ENCODE data around the gene PFDN1.
A peak's percentile ranks its signal among the peaks of the same experiment; 100 is the strongest.

Gene PFDN1

DNA sequence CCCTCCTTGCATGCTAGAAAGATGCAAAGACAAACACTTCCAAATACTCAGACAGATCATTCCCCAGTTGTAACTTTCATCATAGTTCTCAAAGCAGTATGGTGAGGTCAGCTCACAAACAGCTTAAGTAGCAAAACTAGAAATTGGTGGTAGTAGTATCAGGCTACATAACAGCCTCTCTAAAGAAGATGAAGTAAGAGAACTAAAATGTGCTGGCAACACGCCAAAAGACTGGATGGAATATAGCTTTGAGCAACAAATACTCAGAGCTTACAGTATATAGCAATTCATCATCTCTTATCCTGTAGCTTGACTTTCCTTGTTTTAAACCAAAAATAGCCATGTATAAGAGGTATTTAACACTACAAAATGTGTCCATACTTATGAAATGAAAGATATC, 7.5 kb downstream of the PFDN1 start:
- DNase-seq (ENCODE audit: low read depth) = peak; percentile 99

DNA sequence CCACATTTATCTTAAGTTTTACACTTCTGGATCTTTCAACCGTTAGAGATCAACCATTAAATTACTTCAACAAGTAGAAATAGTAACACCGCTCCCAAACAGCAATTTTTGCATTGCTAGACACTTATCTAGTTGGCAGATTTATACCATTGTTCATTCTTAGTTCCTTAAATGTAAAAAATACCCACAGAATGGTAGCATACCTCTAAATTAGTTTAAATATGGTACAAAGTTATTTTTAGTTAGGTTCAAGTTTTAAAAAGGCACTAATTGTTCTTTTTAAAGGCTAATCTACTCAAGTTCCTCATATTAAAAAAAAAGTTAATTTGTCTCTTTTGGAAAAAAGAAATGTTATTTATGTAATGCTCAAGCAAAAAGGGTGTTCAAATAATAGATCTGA, 8.1 kb downstream of the PFDN1 start:
- DNase-seq (ENCODE audit: low read depth) = no peak

DNA sequence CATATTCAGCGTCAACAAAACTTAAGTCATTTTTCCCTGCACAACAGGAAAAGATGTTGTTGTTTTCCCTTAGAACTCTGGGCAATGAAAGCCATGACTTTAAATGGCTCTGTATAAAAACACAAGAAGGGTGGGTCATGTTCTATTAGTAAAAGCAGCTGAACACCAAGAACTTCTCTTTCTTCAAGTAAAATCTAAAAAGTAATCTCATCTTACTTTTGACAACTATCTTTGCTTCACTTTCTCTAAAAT, 9.1 kb downstream of the PFDN1 start:
- DNase-seq (ENCODE audit: low read depth) = no peak

DNA sequence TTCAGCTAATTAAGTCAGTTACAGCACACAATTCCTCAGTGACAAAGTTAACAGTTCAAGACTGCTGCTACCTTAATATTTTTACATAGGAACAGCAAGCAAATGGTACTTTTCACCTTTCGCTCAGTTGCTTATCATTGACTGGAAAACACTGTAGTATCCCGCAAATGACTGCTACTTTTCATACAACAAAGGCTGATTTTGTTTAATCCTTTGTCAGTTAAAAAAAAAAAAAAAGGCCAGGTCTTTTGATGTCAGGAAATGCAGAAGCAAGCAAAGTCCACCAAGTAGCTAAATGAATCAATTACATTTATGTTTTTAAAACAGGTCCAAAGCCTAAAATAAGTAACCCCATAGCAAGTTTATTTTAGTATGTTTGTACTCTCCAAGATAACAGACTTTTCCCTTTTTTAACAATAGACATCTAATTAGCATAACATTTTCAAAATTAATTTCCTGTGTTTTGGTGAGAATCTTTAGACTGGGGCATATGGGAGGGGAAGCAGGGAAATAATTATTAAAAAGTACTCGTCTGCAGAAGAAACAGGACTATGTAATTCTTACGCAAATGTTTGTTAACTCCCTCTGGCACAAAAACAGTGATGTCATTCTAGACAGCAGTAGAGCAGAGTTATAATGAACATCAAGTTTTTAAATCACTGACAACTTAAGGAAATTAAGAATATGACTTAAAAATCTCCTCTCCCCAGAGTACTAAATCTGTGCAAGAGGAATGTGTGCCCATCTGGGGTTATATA, 9.6 kb downstream of the PFDN1 start:
- DNase-seq (ENCODE audit: low read depth) = peak; percentile 77

DNA sequence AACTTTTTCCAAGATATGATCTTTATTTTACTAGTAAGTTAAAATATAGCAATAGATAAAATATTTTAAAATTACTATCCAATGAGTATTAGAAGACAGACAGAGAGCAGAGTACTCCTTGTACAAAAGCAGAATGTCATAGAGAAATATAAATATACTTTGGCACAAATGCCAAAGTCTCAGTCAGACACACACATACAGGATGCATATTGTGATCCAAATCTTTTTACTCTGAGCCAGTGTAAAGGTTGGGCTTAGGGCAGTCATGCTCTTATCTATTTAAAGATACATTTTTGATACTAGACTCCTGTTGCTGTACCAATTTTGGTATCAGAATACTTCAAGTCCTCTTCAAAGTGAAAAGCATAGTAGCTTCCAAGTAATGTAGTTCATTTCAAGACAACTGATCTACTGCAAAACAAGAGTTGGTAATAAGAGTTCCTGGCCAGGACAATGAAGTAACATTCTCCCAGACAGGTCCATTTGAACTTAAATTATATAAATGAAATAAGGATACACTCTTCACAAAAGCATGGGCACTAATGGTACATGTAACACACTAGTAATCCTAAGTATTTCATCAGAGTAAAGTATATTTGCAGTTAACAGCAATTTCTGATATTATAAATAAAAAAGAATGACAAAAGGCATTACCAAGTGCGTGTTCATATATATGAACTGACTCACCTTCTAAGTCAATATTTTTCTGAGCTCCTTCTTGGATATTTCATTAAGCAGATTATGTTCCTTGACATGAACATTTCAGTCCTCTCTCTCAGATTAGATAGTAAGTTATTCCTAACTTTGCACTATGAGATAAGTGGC, 10.5 kb downstream of the PFDN1 start:
- peak; percentile 69 for DNase-seq (ENCODE audit: low read depth)

DNA sequence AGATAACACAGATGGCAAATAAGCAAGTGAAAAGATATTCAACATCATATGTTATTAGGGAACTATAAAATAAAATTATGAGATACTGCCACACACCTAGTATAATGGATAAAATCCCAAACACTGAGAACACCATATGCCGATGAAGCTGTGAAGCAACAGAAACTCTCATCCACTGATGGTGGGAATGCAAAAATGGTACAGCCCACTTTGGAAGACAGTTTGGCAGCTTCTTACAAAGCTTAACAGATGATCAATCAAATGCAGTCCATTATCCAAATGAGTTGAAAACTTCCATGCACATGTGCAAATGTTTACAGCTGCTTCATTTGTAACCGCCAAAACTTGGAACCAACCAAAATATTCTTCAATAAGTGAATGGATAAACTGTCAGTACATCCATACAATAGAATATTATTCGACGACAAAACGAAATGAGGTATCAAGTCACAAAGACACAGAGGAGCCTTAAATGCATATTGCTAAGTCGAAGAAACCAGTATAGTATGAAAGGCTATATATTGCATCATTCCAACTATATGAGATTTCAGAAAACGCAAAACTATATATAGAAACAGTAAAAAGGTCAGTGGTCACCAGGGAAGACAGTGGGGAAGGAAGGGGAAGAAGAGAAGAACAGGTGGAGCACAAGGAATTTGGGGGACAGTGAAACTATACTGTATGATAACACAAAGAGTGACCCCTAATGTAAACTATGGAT, 14.9 kb downstream of the PFDN1 start:
- DNase-seq (ENCODE audit: low read depth) = no peak

DNA sequence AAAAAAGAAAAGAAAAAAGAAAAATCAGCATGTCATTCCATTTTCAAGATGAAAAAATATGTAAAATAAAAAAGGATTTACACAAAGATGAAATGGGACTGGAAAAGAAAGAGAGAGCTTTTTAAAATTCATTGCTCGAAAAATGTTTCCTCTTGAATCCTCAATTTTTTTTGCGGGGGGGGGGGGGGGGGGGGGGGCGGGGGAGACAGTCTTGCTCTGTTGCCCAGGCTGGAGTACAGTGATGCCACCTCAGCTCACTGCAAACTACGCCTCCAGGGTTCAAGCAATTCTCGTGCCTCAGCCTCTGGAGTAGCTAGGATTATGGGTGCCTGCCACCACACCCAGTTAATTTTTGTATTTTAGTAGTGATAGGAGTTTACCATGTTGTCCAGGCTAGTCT, 16.5 kb downstream of the PFDN1 start:
- DNase-seq (ENCODE audit: low read depth) = no peak

DNA sequence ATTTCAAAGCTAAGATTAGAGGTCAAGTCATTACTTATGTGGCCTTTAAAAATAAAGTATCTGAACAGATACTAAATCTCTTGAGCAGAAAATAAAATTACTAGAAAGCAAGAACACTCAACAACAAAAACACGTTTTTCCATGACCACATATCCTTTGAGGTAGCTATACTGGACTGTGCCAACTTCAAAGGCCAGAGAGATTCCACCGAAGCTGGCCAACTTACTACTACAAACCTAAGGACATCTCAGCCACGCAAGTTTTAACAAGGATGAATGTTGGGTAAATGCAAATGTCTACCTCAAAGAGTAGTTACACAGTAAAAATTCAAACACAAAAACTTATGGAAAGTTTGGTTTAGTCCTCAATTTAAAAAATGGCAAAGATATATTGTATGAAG, 18.9 kb downstream of the PFDN1 start:
- DNase-seq (ENCODE audit: low read depth) = no peak

DNA sequence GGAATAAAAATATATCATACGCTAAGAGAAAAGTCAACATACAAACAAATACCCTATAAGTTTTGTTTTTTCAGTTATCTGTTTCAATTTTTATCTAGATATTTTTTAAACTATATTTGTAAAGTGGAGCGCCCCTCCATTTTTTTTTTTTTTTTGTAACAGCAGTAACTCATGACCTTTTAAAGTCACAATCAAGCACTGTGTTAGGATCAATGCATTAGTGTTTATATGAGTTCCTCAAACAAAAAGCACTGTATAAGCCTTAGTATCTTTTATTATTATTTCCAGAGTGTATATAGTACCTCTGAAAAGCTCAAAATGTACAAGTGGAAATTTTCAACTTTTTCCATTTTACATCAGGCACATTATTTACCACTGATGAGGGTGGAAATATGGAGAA, 20.6 kb downstream of the PFDN1 start:
- DNase-seq (ENCODE audit: low read depth) = no peak

DNA sequence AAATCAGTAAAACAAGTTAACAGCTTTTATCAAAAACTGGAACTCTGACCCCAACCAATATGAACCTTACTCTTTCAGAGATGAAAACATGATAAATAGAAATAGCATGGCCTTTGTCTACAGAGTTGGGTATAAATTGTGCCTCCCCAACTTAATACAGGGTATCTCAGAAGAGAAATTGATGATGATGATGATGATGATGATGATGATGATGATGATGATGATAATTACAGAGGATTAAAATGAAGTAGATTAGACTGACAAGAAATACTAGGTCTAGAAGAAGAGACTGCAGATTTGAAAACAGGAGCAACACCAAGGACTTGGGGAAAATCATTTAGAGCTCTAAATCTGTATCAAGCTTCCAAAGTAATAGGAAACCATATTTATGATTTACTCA, 27.1 kb downstream of the PFDN1 start:
- no peak for DNase-seq (ENCODE audit: low read depth)

DNA sequence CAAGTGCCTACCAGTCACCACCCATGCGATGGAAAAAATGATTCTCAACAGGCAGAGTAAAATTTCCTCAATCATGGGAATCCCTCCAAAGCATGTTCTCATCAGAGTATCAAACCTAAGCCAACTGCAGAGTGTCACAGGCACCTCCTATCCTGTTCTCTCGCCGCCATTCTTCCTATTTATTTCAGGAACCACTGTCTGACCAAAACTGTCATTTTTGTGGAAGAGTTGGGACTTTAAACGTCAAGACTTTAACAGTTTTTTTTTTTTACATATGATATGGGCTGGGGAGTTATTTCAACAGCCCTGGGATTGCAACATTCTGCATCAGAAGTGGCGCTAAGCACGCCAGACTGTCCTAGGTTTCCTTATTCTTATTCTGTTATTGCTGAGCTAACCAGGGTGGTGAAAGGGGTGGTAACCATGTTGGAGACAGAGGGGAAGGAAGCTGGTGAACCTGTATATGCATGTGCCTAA, 29.5 kb downstream of the PFDN1 start:
- DNase-seq (ENCODE audit: low read depth) = peak; percentile 74

DNA sequence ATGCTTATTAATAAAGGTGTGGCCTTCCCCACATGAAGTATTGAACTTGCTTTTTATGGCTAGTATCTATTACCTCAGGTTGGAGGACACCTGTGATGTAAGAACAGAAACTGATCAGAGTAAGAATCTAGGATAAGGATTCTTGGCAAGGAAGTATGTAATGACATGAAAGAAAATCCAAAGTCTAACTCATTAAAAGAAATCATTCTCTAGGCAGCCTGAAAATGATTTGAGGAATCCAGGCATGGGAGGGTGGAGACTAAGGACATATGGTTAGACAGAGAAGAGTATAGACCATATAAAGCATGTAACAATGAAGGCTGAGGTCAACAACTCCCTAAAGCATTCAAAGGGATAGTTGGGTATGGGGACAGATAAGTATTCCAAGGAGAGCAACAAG, 32.9 kb downstream of the PFDN1 start:
- no peak for DNase-seq (ENCODE audit: low read depth)

DNA sequence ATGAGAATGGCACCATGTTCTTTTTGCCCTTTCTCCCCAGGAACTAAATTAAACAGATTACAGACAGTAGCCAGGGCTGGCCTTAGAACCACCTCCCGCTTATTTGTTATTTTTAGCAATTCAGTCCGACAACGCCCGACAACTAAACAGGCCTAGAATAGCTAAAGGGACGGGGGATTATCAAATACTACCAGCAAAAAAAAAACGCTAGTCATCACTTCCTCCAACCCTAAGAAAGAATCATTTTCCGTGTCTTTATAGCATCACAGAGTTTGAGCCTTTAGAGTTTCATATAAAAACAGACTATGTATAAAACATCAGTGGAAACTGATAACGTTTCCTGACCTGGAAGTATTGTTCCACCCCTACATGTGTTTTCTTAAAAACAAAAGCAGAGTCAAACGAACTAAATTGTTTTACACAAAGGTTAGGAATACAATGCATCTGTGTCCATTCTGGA, 35.3 kb downstream of the PFDN1 start:
- peak; percentile 23 for DNase-seq (ENCODE audit: low read depth)

DNA sequence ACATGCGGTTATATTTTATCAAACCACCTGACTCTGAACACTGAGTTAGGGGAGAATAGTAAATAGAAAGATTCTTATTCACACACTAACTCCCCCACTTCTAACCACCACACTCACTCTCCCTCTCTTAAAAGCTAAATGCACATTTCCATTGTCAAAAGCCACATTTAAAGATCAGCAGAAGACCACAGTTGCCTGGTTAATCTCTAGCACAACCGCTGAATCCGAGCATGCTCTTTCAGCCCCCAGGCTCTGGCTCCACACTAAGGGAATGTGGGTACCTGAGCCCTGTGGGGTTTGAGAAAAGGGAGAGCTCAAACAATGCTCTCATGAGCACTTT, 35.7 kb downstream of the PFDN1 start:
- no peak for DNase-seq (ENCODE audit: low read depth)

DNA sequence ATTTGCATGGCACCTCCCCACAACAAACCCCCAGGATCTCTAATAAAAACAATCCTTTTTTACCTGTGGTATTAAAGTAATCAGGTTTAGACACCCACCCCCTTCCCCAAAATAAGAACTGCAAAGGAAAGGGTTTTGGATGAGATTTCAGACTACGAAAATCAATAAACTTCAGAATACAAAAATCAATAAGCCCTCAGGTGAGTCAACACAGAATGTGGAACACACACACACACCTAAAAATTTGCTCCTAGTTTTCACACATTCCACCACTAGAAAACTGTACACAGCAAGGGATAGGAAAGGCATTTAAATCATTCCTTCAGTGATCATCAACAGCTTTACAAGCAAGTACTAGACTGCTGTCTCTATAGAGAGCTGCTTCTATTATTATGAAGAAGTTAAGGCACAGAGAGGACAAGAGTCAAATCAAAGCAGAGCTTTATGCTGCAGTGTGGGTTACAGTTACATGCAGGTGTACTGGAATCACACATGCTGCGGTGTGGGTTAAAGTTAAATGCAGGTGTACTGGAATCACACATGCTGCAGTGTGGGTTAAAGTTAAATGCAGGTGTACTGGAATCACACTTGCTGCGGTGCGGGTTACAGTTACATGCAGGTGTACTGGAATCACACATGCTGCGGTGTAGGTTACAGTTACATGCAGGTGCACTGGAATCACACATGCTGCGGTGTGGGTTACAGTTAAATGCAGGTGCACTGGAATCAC, 36.3 kb downstream of the PFDN1 start:
- DNase-seq (ENCODE audit: low read depth) = no peak

DNA sequence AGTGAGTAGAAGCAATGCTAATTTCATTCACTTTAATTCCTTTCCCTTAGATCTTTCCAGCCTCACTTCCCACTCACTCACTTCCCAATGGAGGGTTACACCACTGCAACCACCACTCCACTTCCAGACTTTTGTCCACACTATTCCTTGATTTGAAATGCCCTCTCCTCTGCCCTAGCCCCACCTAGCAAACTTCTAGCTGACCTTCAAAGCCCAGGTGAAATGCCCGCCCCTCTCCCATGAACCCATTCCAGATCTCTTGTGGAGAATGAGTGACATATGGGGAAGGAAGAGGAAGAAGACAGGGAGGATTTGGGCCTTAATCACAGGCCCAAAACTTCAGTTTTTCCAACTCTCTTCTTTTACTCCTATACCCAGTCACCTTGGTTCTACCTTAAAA, 37.1 kb downstream of the PFDN1 start:
- DNase-seq (ENCODE audit: low read depth) = no peak

DNA sequence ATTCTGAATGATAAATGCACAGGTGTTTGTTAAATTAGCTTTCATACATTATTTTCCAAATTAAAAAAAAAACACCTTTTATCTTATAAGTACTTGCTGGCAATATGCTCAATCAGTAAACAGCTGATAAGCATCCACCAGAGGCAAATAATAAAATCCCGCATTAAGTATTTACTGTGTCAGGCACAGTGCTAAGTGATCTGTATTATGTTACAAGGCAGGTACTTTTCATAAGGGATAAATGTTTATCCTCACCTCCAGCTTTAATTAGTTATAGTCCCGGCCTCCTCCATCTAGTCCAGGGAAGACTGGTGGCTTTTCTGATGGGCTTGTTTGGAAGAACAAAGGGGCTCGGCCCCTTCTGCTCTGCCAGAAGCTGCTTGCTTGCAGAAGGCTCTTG, 40.1 kb downstream of the PFDN1 start:
- no peak for DNase-seq (ENCODE audit: low read depth)

DNA sequence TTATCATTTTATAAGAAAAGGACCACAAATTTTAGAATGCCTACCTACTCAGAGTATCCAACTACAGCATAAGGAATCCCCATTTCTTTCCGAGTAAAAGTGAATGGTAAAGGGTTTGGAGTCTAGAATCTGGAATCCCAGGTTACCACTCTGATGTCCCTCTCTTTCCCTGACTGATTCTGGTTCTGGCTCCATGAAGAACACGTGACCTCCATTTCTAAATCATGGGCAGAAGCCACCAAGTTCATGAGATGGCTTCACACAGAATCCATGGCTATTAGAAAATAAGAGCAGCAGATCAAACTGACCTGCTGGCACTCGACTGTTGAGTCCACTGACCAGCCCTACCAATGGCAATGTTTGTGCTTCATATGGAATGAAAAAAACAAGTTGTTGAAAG, 40.7 kb downstream of the PFDN1 start:
- DNase-seq (ENCODE audit: low read depth) = no peak

DNA sequence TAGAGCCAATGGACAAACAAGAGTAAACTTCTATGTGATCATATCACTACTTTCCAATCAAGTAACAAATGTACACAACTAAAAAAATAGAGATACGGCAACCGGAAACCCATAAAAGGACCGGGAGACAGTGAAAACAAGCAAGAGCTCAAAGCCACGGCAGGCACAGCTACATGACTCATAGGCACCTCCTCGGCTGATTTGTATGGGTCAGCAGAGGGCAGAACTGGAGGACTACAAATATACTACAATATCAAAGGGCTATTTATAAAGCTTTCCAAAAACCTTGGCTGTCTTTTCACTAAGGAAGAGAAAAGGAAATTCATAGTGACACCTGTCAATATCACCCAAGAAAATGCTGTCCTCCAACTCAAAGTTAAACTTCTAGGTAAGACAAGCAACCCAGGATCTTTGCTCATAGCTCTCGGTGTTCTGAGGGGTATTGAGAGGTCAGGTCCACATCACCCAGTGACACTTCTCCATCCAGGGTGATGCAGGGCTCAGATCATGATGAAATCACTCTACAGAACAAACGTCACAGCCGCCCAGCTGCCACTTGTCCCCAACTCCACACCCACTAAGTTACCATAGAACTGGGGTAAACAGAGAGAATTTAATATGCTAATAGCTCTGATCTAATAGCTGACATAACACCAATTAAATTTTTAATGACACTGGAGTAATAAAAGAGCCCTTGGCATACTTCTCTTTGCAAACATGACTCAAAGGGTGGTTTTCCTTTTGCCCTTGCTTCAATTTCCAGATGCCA, 41.3 kb downstream of the PFDN1 start:
- DNase-seq (ENCODE audit: low read depth) = peak; percentile 95

DNA sequence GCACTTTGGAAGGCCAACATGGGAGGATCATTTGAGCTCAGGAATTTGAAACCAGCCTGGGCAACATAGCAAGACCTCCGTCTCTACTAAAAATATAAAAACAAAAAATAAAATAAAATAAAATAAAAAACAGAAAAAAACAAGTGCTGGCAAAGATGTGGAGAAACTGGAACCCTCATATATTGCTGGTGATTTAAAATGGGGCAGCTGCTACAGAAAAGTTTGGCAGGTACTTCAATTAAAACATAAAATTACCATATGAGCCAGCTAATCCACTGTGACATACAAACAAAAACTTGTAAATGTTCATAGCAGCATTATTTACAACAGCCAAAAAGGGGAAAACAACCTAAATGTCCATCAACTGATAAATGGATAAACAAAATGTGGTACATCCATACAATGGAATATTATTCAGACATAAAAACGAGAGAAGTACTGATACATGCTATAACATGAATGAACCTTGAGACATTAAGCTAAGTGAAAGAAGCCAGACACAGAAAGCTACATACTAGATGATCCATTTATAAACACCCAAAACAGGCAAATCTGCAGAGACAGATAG, 42.7 kb downstream of the PFDN1 start:
- no peak for DNase-seq (ENCODE audit: low read depth)

DNA sequence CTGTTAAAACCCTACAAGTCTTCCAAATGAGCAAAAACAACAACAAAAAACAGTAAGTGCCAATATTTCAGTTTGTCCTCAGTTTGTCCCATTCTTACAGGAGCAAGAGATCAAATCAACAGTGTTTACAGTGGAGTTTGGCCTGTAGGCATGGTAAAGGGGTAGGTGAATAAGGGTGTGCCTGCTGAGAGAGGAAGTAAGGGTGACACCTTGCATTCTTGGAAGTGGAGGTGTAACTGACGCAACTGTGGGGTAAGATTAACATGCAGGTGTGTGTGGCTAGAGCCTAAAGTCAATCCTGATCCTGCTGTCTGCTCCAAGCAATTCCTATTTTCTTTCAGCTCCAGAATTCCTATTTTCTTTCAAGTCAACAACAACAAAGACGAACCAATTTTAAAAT, 43.4 kb downstream of the PFDN1 start:
- no peak for DNase-seq (ENCODE audit: low read depth)
